Measurements from ENCODE around the gene VDAC2.

- TF ChIP-seq, protein P1, sequence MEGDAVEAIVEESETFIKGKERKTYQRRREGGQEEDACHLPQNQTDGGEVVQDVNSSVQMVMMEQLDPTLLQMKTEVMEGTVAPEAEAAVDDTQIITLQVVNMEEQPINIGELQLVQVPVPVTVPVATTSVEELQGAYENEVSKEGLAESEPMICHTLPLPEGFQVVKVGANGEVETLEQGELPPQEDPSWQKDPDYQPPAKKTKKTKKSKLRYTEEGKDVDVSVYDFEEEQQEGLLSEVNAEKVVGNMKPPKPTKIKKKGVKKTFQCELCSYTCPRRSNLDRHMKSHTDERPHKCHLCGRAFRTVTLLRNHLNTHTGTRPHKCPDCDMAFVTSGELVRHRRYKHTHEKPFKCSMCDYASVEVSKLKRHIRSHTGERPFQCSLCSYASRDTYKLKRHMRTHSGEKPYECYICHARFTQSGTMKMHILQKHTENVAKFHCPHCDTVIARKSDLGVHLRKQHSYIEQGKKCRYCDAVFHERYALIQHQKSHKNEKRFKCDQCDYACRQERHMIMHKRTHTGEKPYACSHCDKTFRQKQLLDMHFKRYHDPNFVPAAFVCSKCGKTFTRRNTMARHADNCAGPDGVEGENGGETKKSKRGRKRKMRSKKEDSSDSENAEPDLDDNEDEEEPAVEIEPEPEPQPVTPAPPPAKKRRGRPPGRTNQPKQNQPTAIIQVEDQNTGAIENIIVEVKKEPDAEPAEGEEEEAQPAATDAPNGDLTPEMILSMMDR (IDR thresholded peaks at IDR 0.05; ENCODE audit: low read length) = no peak
- no peak for TF ChIP-seq EZH2 (IDR thresholded peaks at IDR 0.05; ENCODE audit: borderline replicate concordance, low read length)
Measured at GRCh38 chr10:75207079-75207856, 3.3 kb upstream of the VDAC2 start.
